Left ventricle myocardium superior (tissue), 1 donor: ENCODE results near the gene RNF166. TPM values are rescaled to one million over a fixed set of nuclear protein-coding genes. Genes with fewer than 3 reads are reported as not detected.

Source experiments
- ATAC-seq: fragments of 200-7000 bp; cut with Tn5 transposase; one replicate; pipeline ENCODE4 v1.9.1; 2020; ENCODE audit warnings: mild to moderate bottlenecking, moderate library complexity
- DNase-seq: peaks from one replicate; pipeline ENCODE4 v3.0.0-alpha.2; 2020
- intact Hi-C: fragments of 100-400 bp; cut with micrococcal nuclease; formaldehyde crosslinking; loops from one replicate; pipeline ENCODE4 v1.11.0; 2022
- total RNA-seq: library from RNA; stranded (reverse); fragmentation: NEBNext Ultra II Directional; extraction: Animal tissue kit (Norgen Biotek cat#: 25700); gene quantifications from one replicate; pipeline ENCODE4 v1.2.1, GENCODE V29; 2021
- donor health status: DM: no; HTN: yes; CAD: no; lungs with severe emphysema.

RNF166 gene
- total RNA-seq, 1 donor from 2014 or later, result 16.2 TPM

- ATAC-seq, result no peak
- intact Hi-C loops, result no loop called here
- DNase-seq, result no peak
Observed at GRCh38 chr16:88662222-88662842, 43.9 kb downstream of the RNF166 start.

DNA sequence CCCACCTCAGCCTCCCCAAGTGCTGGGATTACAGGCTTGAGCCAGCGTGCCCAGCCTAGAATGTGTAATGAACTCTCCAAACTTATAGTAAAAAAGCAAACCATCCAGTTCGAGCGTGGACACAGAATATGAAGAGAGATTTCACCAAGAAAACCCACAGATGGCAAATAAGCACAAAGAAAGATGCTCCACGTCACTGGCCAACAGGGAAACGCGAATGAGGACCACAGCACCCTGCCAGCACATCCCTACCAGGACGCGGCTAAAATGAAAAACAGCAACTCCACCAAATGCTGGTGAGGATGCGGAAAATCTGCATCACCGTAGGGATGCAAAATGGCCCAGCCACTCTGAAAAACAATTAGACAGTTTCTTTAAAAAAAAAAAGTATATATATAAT is 44.7 kb downstream of the RNF166 start:
- ATAC-seq (no peak), DNase-seq (no peak)
- intact Hi-C loops, result no loop called here

- ATAC-seq (no peak), DNase-seq (no peak)
- intact Hi-C loops, result no loop called here
Observed at GRCh38 chr16:88659160-88659559, 47.0 kb downstream of the RNF166 start.

- intact Hi-C loops, result no loop called here
- no peak for ATAC-seq
- DNase-seq, result no peak
Observed at GRCh38 chr16:88658714-88659113, 47.5 kb downstream of the RNF166 start.

GRCh38 chr16:88657371-88657770 is 48.8 kb downstream of the RNF166 start:
- ATAC-seq, result no peak
- no peak for DNase-seq
- intact Hi-C loops, result no loop called here

DNA sequence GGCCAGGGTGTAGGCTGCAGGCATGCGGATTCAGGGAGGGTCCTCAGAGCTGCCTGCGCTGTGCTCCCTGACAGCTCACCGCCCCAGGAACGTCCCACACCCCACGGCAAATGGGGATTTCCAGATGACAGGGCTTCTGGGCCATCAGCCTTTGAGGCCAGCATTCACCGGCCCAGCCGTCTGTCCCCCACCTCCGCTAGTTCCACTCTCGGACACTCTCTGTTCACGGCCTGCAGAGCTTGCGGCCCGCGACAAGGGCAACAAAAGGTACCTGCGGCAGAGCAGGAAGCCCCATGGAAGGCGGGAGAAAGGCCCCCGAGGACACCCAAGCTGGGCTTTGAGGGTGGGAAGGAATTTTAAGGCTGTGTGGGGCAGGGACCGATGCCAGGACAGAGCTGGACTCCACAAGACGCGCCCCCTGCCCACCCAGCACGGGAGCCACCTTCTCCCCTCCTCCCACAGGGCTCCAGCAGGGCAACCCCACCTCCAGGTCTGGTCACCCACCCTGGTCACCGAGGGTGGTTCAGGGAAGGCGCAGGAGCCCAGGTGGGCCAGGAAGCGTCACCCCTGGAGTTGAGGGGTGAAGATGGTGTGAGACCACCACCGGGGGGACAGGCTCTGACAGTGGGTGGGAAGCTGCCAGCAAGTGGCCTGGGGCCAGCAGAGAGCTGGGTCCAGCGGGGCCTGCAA is 49.8 kb downstream of the RNF166 start:
- ATAC-seq (no peak), DNase-seq (no peak)
- intact Hi-C loops, result no loop called here

DNA sequence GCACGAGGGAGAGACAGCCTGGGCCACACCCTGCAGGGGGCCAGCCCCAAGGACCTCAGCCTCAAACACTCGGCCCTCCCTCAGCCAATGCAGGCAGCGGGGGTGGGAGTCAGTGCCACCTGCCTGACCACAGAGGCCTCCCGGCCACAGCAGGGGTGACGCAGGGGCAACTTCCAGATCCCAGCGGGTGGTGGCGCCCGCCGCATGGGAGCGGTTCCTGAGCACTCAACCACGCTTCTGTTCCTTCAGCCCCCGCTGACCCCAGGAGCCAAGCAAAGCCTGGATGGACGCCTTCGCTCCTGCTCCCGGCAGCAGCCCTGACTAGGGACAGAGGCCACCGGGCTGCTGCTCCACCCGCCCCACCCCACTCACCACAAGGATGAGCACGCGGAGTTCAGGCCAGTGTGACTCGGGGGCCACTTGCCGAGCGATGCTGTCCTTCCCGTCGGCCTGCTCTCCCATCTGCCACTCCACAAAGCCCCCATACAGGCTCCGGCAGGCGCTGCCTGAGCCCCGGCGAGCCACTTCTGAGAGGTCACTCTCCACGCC is 50.4 kb downstream of the RNF166 start:
- intact Hi-C loops, result no loop called here

GRCh38 chr16:88655053-88655732 is 51.0 kb downstream of the RNF166 start:
- DNase-seq (no peak), ATAC-seq (no peak)
- intact Hi-C loops, result no loop called here

More for the DNA sequence above, 50.4 kb downstream of the RNF166 start:
- no peak for DNase-seq
- ATAC-seq, result no peak

GRCh38 chr16:88654363-88655052 is 51.7 kb downstream of the RNF166 start:
- DNase-seq, result no peak
- no peak for ATAC-seq
- intact Hi-C loops, result no loop called here

DNA sequence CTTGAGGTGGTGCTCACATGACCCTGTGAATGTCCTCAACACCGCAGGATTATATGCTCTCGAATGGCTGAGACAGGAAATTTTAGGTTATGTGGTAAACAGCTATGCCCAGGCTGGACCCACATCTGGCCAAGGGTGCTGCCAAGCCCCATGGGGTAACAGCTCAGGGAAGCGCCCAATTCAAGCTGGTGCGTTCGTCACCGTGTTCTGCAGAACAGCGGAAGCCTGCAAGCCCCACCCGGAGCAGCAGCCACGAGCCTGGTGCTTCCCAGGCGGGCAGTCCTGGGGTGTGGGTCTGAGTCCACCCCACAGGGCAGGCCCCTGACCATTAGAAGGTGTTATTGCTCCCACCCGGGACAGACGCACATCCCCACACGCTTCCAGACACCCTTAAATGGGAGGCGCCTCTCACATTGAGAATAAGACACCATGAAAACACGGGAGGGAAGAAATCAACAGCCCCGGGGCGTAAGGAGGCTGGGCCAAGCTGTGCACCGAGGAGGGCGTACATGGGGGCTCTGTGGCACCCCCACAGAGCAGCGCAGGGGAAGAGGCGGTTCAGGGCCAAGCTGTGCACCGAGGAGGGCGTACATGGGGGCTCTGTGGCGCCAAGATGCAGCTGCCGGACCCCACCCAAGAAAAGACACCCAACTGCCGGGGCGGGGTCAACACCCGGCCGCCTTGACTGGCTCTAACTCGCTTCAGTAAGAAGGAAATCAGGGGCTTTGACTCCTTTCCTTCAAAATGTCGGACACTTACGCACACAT is 52.4 kb downstream of the RNF166 start:
- ATAC-seq, result no peak
- no peak for DNase-seq
- intact Hi-C loops, result no loop called here

GRCh38 chr16:88653101-88653500 is 53.1 kb downstream of the RNF166 start:
- ATAC-seq (no peak), DNase-seq (no peak)
- intact Hi-C loops, result no loop called here

DNA sequence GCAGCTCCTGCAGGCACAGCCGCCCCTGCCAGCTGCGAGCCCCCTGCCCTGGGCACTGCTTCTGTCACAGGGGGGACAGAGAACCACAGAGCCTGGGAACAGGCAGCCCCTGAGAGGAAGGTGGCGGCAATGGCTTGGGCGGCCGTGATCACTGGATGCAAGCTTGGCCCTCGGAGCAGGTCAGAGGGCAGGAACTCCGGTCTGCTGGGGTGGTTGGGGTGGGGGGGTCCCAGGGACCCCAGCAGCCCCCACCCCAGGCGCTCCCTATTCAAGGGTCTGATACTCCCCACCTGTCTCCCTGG is 53.5 kb downstream of the RNF166 start:
- ATAC-seq, result no peak
- intact Hi-C loops, result no loop called here
- DNase-seq, result no peak

- DNase-seq, result no peak
- no peak for ATAC-seq
- intact Hi-C loops, result no loop called here
Observed at GRCh38 chr16:88651989-88652761, 54.0 kb downstream of the RNF166 start.

GRCh38 chr16:88651276-88651988 is 54.8 kb downstream of the RNF166 start:
- DNase-seq (peak; percentile 67), ATAC-seq (peak; percentile 34)
- intact Hi-C loops, result no loop called here

- intact Hi-C loops, result no loop called here
- DNase-seq (peak; percentile 88), ATAC-seq (peak; percentile 91)
Observed at GRCh38 chr16:88650749-88651275, 55.4 kb downstream of the RNF166 start, which contains the start of gene CYBA. Gene CYBA (minus strand): TSS chr16:88651053. CDS start chr16:88651013, 40 bp downstream.

- DNase-seq, result no peak
- intact Hi-C loops, result no loop called here
- ATAC-seq, result peak; percentile 48
Observed at GRCh38 chr16:88649924-88650748, 56.1 kb downstream of the RNF166 start.
